Mesenchymal stem cell (in vitro differentiated cells and primary cell): ENCODE results near the gene LPP.

Experiments used
- DNase-seq: peaks from one replicate; pipeline ENCODE4 v3.0.0-alpha.2; 2013
- H2AFZ ChIP-seq: one replicate; pipeline ENCODE4 v1.6.1; 2013; ENCODE audit warnings: low read depth, mild to moderate bottlenecking, control low read depth, inconsistent platforms, low read length, moderate library complexity
- H2AK5ac ChIP-seq: 2 replicates; pipeline ENCODE4 v1.6.1; 2013; ENCODE audit warnings: low read length, moderate library complexity, mild to moderate bottlenecking, inconsistent platforms; ENCODE audit not compliant: severe bottlenecking
- H2BK120ac ChIP-seq: one replicate; pipeline ENCODE4 v1.6.1; 2013; ENCODE audit warnings: low read depth, mild to moderate bottlenecking, inconsistent platforms, low read length, moderate library complexity
- H2BK12ac ChIP-seq, 2 experiments: one replicate each; pipeline ENCODE4 v1.6.1; 2013; ENCODE audit warnings: inconsistent platforms in 2 of 2, low read length in 2 of 2, mild to moderate bottlenecking in 2 of 2, moderate library complexity in 2 of 2, control low read depth in 1 of 2
- H2BK15ac ChIP-seq: one replicate; pipeline ENCODE4 v1.6.1; 2013; ENCODE audit warnings: mild to moderate bottlenecking, low read depth, inconsistent platforms; ENCODE audit not compliant: poor library complexity, severe bottlenecking
- H2BK5ac ChIP-seq: 2 replicates; pipeline ENCODE4 v1.6.1; 2013; ENCODE audit warnings: low read depth, mild to moderate bottlenecking, low read length, control low read depth, inconsistent platforms; ENCODE audit not compliant: poor library complexity, severe bottlenecking
- H3K14ac ChIP-seq, 2 experiments: one replicate each; pipeline ENCODE4 v1.6.1; 2013; ENCODE audit warnings: inconsistent platforms in 2 of 2, low read length in 2 of 2, control low read depth in 1 of 2, mild to moderate bottlenecking in 1 of 2, moderate library complexity in 1 of 2
- H3K18ac ChIP-seq, 2 experiments: one replicate each; pipeline ENCODE4 v1.6.1; 2013; ENCODE audit warnings: inconsistent platforms in 2 of 2, low read length in 2 of 2, control low read depth in 1 of 2, low read depth in 1 of 2, mild to moderate bottlenecking in 1 of 2
- H3K23ac ChIP-seq, 2 experiments: one replicate each; pipeline ENCODE4 v1.6.1; 2013; ENCODE audit warnings: inconsistent platforms in 2 of 2, low read length in 2 of 2, mild to moderate bottlenecking in 2 of 2, moderate library complexity in 2 of 2, control low read depth in 1 of 2
- H3K27ac ChIP-seq: 2 replicates; pipeline ENCODE4 v1.5.1; 2013; ENCODE audit warnings: mild to moderate bottlenecking, moderate library complexity, low read length, control low read depth, inconsistent platforms; ENCODE audit not compliant: poor library complexity, severe bottlenecking
- H3K27me3 ChIP-seq, 2 experiments: 2 replicates each; pipeline versions ENCODE4 v1.6.1 to v1.7.0; 2013; ENCODE audit warnings: low read length in 2 of 2, mild to moderate bottlenecking in 2 of 2, moderate library complexity in 2 of 2, control low read depth in 1 of 2, inconsistent platforms in 1 of 2; ENCODE audit not compliant: control insufficient read depth in 1 of 2, insufficient read depth in 1 of 2
- H3K36me3 ChIP-seq, 2 experiments: 2 replicates each; pipeline versions ENCODE4 v1.6.1 to v1.7.0; 2013; ENCODE audit warnings: low read length in 2 of 2, control low read depth in 1 of 2, inconsistent platforms in 1 of 2, low read depth in 1 of 2, mild to moderate bottlenecking in 1 of 2; ENCODE audit not compliant: insufficient read depth in 2 of 2, control insufficient read depth in 1 of 2
- H3K4ac ChIP-seq, 2 experiments: one replicate each; pipeline ENCODE4 v1.6.1; 2013; ENCODE audit warnings: inconsistent platforms in 2 of 2, low read length in 2 of 2, mild to moderate bottlenecking in 2 of 2, moderate library complexity in 2 of 2, control low read depth in 1 of 2, low read depth in 1 of 2
- H3K4me1 ChIP-seq: 2 replicates; pipeline ENCODE4 v1.6.1; 2013; ENCODE audit warnings: low read depth, low read length, control low read depth; ENCODE audit not compliant: control insufficient read depth, insufficient read depth
- H3K4me2 ChIP-seq: 2 replicates; pipeline ENCODE4 v1.6.1; 2013; ENCODE audit warnings: low read length, mild to moderate bottlenecking, inconsistent platforms; ENCODE audit not compliant: poor library complexity, severe bottlenecking
- H3K4me3 ChIP-seq, 2 experiments: 2 replicates each; pipeline versions ENCODE4 v1.5.1 to v1.7.0; 2013; ENCODE audit warnings: low read length in 2 of 2, mild to moderate bottlenecking in 2 of 2, control low read depth in 1 of 2, low read depth in 1 of 2; ENCODE audit not compliant: insufficient read depth in 1 of 2
- H3K79me1 ChIP-seq: replicated peaks from 2 replicates; pipeline ENCODE4 v1.6.1; 2013; ENCODE audit warnings: mild to moderate bottlenecking, control low read depth, low read length, inconsistent platforms; ENCODE audit not compliant: poor library complexity, severe bottlenecking
- H3K9ac ChIP-seq: 2 replicates; pipeline ENCODE4 v1.7.0; 2013; ENCODE audit warnings: mild to moderate bottlenecking, low read length, moderate library complexity
- H3K9me3 ChIP-seq: 2 replicates; pipeline ENCODE4 v1.7.0; 2013; ENCODE audit warnings: mild to moderate bottlenecking, low read length; ENCODE audit not compliant: control insufficient read depth
- H4K8ac ChIP-seq: one replicate; pipeline ENCODE4 v1.6.1; 2013; ENCODE audit warnings: inconsistent platforms, mild to moderate bottlenecking, low read length, moderate library complexity
- H4K91ac ChIP-seq: one replicate; pipeline ENCODE4 v1.6.1; 2013; ENCODE audit warnings: mild to moderate bottlenecking, low read length, inconsistent platforms
- WGBS: methylation state at CpG from one replicate; pipeline ENCODE4 v1.1.7; 2013; ENCODE audit warnings: mixed read lengths; 5-methylcytosine and 5-hydroxymethylcytosine counted together

The LPP gene

GRCh38 chr3:188402229-188402628 lies 248.3 kb downstream of the LPP start:
- peaks cover under 1% of the 10 kb centered on the region for H3K4me1 ChIP-seq
- H2BK120ac ChIP-seq: no peak overlapping the region
- H2AFZ ChIP-seq: no peak overlapping the region
- H3K18ac ChIP-seq: no peak overlapping the region
- H2BK15ac ChIP-seq: no peak overlapping the region
- no peak overlapping the region for H2AK5ac ChIP-seq
- no peak overlapping the region for H3K14ac ChIP-seq
- H3K4me3 ChIP-seq: no peak overlapping the region
- no peak overlapping the region for H4K8ac ChIP-seq
- no peak overlapping the region for H3K4me2 ChIP-seq
- H2BK5ac ChIP-seq: no peak overlapping the region
- no peak overlapping the region for H2BK12ac ChIP-seq
- no peak for DNase-seq
- H3K23ac ChIP-seq: no peak overlapping the region
- H3K27ac ChIP-seq: no peak overlapping the region
- H3K36me3 ChIP-seq: peaks cover 0 to 22% of the 10 kb centered on the region in 2 experiments
- H3K9ac ChIP-seq: no peak overlapping the region
- peaks cover 4% of the 10 kb centered on the region for H3K9me3 ChIP-seq
- no peak overlapping the region for H4K91ac ChIP-seq
- H3K4ac ChIP-seq: no peak overlapping the region
- peaks cover 26% of the 10 kb centered on the region for H3K79me1 ChIP-seq
- H3K27me3 ChIP-seq: no peaks in the 10 kb centered on the region

DNA sequence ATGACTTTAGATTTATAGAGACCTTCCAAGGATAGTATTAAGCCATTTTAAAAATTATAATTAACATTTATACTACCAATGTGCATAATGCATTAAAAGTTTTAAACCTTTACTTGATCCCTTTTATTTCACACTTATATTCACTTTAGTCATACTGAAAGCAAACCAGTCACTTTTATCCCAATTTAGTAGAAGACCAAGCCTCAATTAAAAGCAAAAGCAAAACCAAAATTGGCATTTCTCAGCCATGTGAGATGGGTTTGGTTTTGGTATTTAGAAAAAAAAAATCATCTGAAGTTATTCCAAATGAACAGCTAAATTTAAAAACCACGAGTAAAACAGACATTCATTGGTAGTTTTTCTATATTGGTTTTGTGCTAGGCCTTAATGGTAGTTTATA lies 249.4 kb downstream of the LPP start:
- no peak overlapping the region for H3K9ac ChIP-seq
- H2BK12ac ChIP-seq: no peak overlapping the region
- no peak overlapping the region for H3K23ac ChIP-seq
- H4K8ac ChIP-seq: no peak overlapping the region
- no peak overlapping the region for H2AK5ac ChIP-seq
- H3K18ac ChIP-seq: no peak overlapping the region
- WGBS: 100% methylated on average over 1 of the region's 1 CpG
- DNase-seq: no peak
- H3K4me3 ChIP-seq: no peak overlapping the region
- no peak overlapping the region for H4K91ac ChIP-seq
- H2BK5ac ChIP-seq: no peak overlapping the region
- no peak overlapping the region for H3K4ac ChIP-seq
- no peak overlapping the region for H3K4me2 ChIP-seq
- H3K36me3 ChIP-seq: peaks cover 2 to 27% of the 10 kb centered on the region in 2 experiments
- H3K4me1 ChIP-seq: peaks cover 2% of the 10 kb centered on the region
- H3K14ac ChIP-seq: no peak overlapping the region
- H3K9me3 ChIP-seq: peaks cover 4% of the 10 kb centered on the region
- H2BK120ac ChIP-seq: no peak overlapping the region
- H3K79me1 ChIP-seq: peaks cover 31% of the 10 kb centered on the region
- no peak overlapping the region for H3K27ac ChIP-seq
- H2AFZ ChIP-seq: no peak overlapping the region
- no peak overlapping the region for H2BK15ac ChIP-seq
- H3K27me3 ChIP-seq: no peaks in the 10 kb centered on the region

DNA sequence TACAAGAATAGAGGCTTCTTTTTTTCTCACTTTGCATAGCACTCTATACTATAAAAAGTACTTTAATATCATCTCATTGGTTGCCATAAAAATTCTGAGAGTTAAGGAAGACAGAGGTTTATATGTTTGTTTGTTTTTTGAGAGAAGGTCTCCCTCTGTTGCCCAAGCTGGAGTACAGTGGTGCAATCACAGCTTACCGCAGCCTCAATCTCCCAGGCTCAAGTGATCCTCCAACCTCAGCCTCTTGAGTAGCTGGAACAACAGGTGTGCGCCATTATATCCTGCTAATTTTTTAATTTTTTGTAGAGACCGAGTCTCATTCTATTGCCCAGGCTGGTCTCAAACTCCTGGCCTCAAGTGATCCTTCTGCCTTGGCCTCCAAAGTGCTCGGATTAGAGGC lies 250.2 kb downstream of the LPP start:
- Histone ChIP-seq H4K91ac (no peak overlapping the region), H3K4me1 (peaks cover 2% of the 10 kb centered on the region), H3K14ac (no peak overlapping the region), H3K27ac (no peak overlapping the region), H3K18ac (no peak overlapping the region), H2BK12ac (no peak overlapping the region), H3K9me3 (peaks cover 4% of the 10 kb centered on the region), H3K4me3 (no peak overlapping the region), H3K4me2 (no peak overlapping the region), H3K36me3 (peaks cover 2 to 28% of the 10 kb centered on the region in 2 experiments), H2AK5ac (no peak overlapping the region), H4K8ac (no peak overlapping the region), H3K9ac (no peak overlapping the region), H3K27me3 (no peaks in the 10 kb centered on the region), H2BK5ac (no peak overlapping the region), H3K79me1 (peaks cover 27% of the 10 kb centered on the region), H3K23ac (no peak overlapping the region), H3K4ac (no peak overlapping the region), H2AFZ (no peak overlapping the region), H2BK120ac (no peak overlapping the region), H2BK15ac (no peak overlapping the region)
- 99% methylated on average over 4 of the region's 4 CpGs for WGBS
- DNase-seq: no peak

GRCh38 chr3:188404701-188405100 lies 250.7 kb downstream of the LPP start:
- Histone ChIP-seq H4K91ac (no peak overlapping the region), H3K4me2 (no peak overlapping the region), H3K9me3 (peaks cover 4% of the 10 kb centered on the region), H2BK15ac (peak overlapping the region; percentile 75), H2BK5ac (no peak overlapping the region), H3K4me3 (no peak overlapping the region), H2BK120ac (no peak overlapping the region), H2AK5ac (no peak overlapping the region), H3K27me3 (no peaks in the 10 kb centered on the region), H3K18ac (no peak overlapping the region), H4K8ac (no peak overlapping the region), H3K4ac (no peak overlapping the region), H3K27ac (no peak overlapping the region), H3K23ac (no peak overlapping the region), H3K9ac (no peak overlapping the region), H3K79me1 (peaks cover 27% of the 10 kb centered on the region), H2BK12ac (no peak overlapping the region), H3K14ac (no peak overlapping the region), H3K36me3 (peaks cover 2 to 34% of the 10 kb centered on the region in 2 experiments), H3K4me1 (peaks cover 2% of the 10 kb centered on the region), H2AFZ (no peak overlapping the region)
- DNase-seq: no peak
- WGBS: 100% methylated on average over 4 of the region's 4 CpGs
